Neuronal stem cell (in vitro differentiated cells): ENCODE results near the gene DIABLO.
"Not testable (repeated sequence)": the region's sequence is repeated elsewhere in the genome, so short reads cannot be mapped to it uniquely, and the experiment has no call there.

ENCODE experiments used
- DNase-seq: peaks from one replicate; pipeline ENCODE4 v3.0.0-alpha.2; 2013; ENCODE audit warnings: low spot score
- H2AFZ ChIP-seq: one replicate; pipeline ENCODE4 v1.6.1; 2013; ENCODE audit warnings: mild to moderate bottlenecking, low read length, inconsistent platforms
- H2AK5ac ChIP-seq: 2 replicates; pipeline ENCODE4 v1.6.1; 2013; ENCODE audit warnings: low read depth, mild to moderate bottlenecking, inconsistent platforms, low read length, moderate library complexity, mixed read lengths
- H2BK120ac ChIP-seq: 2 replicates; pipeline ENCODE4 v1.6.1; 2013; ENCODE audit warnings: low read depth, mild to moderate bottlenecking, inconsistent platforms, low read length, moderate library complexity, mixed read lengths
- H2BK12ac ChIP-seq: one replicate; pipeline ENCODE4 v1.6.1; 2013; ENCODE audit warnings: low read length, inconsistent platforms
- H2BK15ac ChIP-seq: 2 replicates; pipeline ENCODE4 v1.6.1; 2013; ENCODE audit warnings: mild to moderate bottlenecking, low read length, inconsistent platforms, mixed read lengths
- H2BK5ac ChIP-seq: one replicate; pipeline ENCODE4 v1.6.1; 2013; ENCODE audit warnings: inconsistent platforms, mild to moderate bottlenecking, low read length, moderate library complexity
- H3K14ac ChIP-seq: one replicate; pipeline ENCODE4 v1.6.1; 2013; ENCODE audit warnings: low read length, inconsistent platforms
- H3K18ac ChIP-seq: 2 replicates; pipeline ENCODE4 v1.6.1; 2013; ENCODE audit warnings: low read length, inconsistent platforms
- H3K23ac ChIP-seq: 2 replicates; pipeline ENCODE4 v1.6.1; 2013; ENCODE audit warnings: low read depth, mild to moderate bottlenecking, mixed read lengths, low read length, inconsistent platforms; ENCODE audit not compliant: poor library complexity
- H3K27ac ChIP-seq: replicated peaks from 3 replicates; pipeline ENCODE4 v1.5.1; 2013; ENCODE audit warnings: low read length, inconsistent platforms
- H3K27me3 ChIP-seq, 3 experiments: 2 replicates each; pipeline ENCODE4 v1.6.1; 2013; ENCODE audit warnings: low read length in 3 of 3, mild to moderate bottlenecking in 2 of 3, inconsistent platforms in 1 of 3, low read depth in 1 of 3, mixed read lengths in 1 of 3, moderate library complexity in 1 of 3; ENCODE audit not compliant: control insufficient read depth in 3 of 3, insufficient read depth in 3 of 3
- H3K36me3 ChIP-seq, 2 donors: replicated peaks in 1 of 2; 2 replicates each; pipeline ENCODE4 v1.6.1; 2013; ENCODE audit warnings: low read length in 2 of 2; ENCODE audit not compliant: control insufficient read depth in 2 of 2, insufficient read depth in 2 of 2
- H3K4ac ChIP-seq: 2 replicates; pipeline ENCODE4 v1.6.1; 2013; ENCODE audit warnings: inconsistent platforms, mild to moderate bottlenecking, low read length, moderate library complexity
- H3K4me1 ChIP-seq, 2 donors: 1 replicate in 1 of 2; 2 replicates in 1 of 2; pipeline ENCODE4 v1.6.1; 2013; ENCODE audit warnings: low read length in 2 of 2, low read depth in 1 of 2; ENCODE audit not compliant: control insufficient read depth in 2 of 2, insufficient read depth in 1 of 2
- H3K4me2 ChIP-seq: one replicate; pipeline ENCODE4 v1.6.1; 2013; ENCODE audit warnings: mild to moderate bottlenecking, low read length, inconsistent platforms; ENCODE audit not compliant: insufficient read depth, poor library complexity, severe bottlenecking
- H3K4me3 ChIP-seq, 2 donors: 2 replicates each; pipeline ENCODE4 v1.5.1; 2013; ENCODE audit warnings: low read length in 2 of 2, mild to moderate bottlenecking in 2 of 2, inconsistent platforms in 1 of 2, moderate library complexity in 1 of 2
- H3K79me1 ChIP-seq: one replicate; pipeline ENCODE4 v1.6.1; 2013; ENCODE audit warnings: low read depth, mild to moderate bottlenecking, inconsistent platforms, low read length, moderate library complexity
- H3K9ac ChIP-seq: one replicate; pipeline ENCODE4 v1.6.1; 2013; ENCODE audit warnings: mild to moderate bottlenecking, low read depth, low read length, inconsistent platforms; ENCODE audit not compliant: poor library complexity
- H3K9me3 ChIP-seq, 2 donors: replicated peaks in 1 of 2; 2 replicates each; pipeline versions ENCODE3 to v1.6.1; 2013; ENCODE audit warnings: low read length in 2 of 2, mild to moderate bottlenecking in 2 of 2, inconsistent platforms in 1 of 2, low read depth in 1 of 2, mixed read lengths in 1 of 2, moderate library complexity in 1 of 2; ENCODE audit not compliant: control insufficient read depth in 2 of 2, insufficient read depth in 1 of 2
- H4K8ac ChIP-seq: one replicate; pipeline ENCODE4 v1.6.1; 2013; ENCODE audit warnings: low read depth, mild to moderate bottlenecking, inconsistent platforms, low read length, moderate library complexity
- H4K91ac ChIP-seq: one replicate; pipeline ENCODE4 v1.6.1; 2013; ENCODE audit warnings: low read length, low read depth, mild to moderate bottlenecking, inconsistent platforms; ENCODE audit not compliant: poor library complexity
- WGBS, 2 donors: extraction: QIAGEN DNeasy Blood & Tissue Kit; methylation state at CpG; one replicate each; pipeline ENCODE4 v1.1.7; 2013; ENCODE audit warnings: missing lambda C conversion rate in 2 of 2, mixed read lengths in 1 of 2; ENCODE audit not compliant: insufficient read length in 2 of 2, insufficient replicate concordance in 1 of 2; ENCODE audit errors: extremely low coverage in 2 of 2; 5-methylcytosine and 5-hydroxymethylcytosine counted together

The DIABLO gene

GRCh38 chr12:122182887-122183587, 42.8 kb downstream of the DIABLO start, which contains the start of gene LRRC43:
TSS of gene LRRC43 (plus strand) at chr12:122183123. CDS start at chr12:122183145, 22 bp downstream.
- Histone ChIP-seq H3K79me1 (no peaks in the 10 kb centered on the region), H3K4me1 (peaks cover 0 to 2% of the 10 kb centered on the region in 2 donors), H3K14ac (peak within 1 kb of the TSS; percentile 38), H3K27ac (no peak within 1 kb of the TSS), H2BK12ac (peak within 1 kb of the TSS; percentile 86), H4K8ac (peak within 1 kb of the TSS; percentile 1), H3K27me3 (peaks cover 0 to 31% (median 10%) of the 10 kb centered on the region in 3 experiments), H2BK5ac (no peak within 1 kb of the TSS), H3K4ac (no peak within 1 kb of the TSS), H2AK5ac (no peak within 1 kb of the TSS), H2BK120ac (no peak within 1 kb of the TSS), H4K91ac (no peak within 1 kb of the TSS), H2AFZ (peak within 1 kb of the TSS; percentile 96), H3K36me3 (no peaks in the 10 kb centered on the region), H3K9ac (peak within 1 kb of the TSS; percentile 84), H3K4me3 (peak within 1 kb of the TSS; percentile 45 to 87), H3K4me2 (peak within 1 kb of the TSS; percentile 69), H3K23ac (no peak within 1 kb of the TSS), H2BK15ac (peak within 1 kb of the TSS; percentile 67), H3K9me3 (no peaks in the 10 kb centered on the region), H3K18ac (peak within 1 kb of the TSS; percentile 91)
- DNase-seq = peak; percentile 51
- no CpG with 5 or more reads among the region's 63 CpGs for WGBS, 2 donors

- H3K9ac ChIP-seq, H4K8ac ChIP-seq, H3K4me1 ChIP-seq, H3K18ac ChIP-seq, H3K14ac ChIP-seq, H3K4me2 ChIP-seq, H2AFZ ChIP-seq, H3K9me3 ChIP-seq, H3K4me3 ChIP-seq, H2BK15ac ChIP-seq, H2BK12ac ChIP-seq, H2BK5ac ChIP-seq, DNase-seq, H3K36me3 ChIP-seq, H3K23ac ChIP-seq, H3K4ac ChIP-seq, H2AK5ac ChIP-seq, H4K91ac ChIP-seq, H3K79me1 ChIP-seq, H3K27ac ChIP-seq, H2BK120ac ChIP-seq: not testable (repeated sequence)
- no CpG with 5 or more reads among the region's 4 CpGs for WGBS, 2 donors
- peaks cover 0 to 10% (median 0%) of the 10 kb centered on the region in 3 experiments for H3K27me3 ChIP-seq
Observed at GRCh38 chr12:122176473-122176872, 49.4 kb downstream of the DIABLO start.

- DNase-seq = no peak
- no CpG with 5 or more reads among the region's 17 CpGs for WGBS, 2 donors
- Histone ChIP-seq H3K36me3 (no peaks in the 10 kb centered on the region), H2BK5ac (no peak within 1 kb of the TSS), H2AFZ (peak within 1 kb of the TSS; percentile 22), H3K9me3 (no peaks in the 10 kb centered on the region), H2BK12ac (no peak within 1 kb of the TSS), H3K27me3 (peaks cover 0 to 10% (median 0%) of the 10 kb centered on the region in 3 experiments), H3K4me2 (no peak within 1 kb of the TSS), H2AK5ac (no peak within 1 kb of the TSS), H3K18ac (no peak within 1 kb of the TSS), H3K23ac (no peak within 1 kb of the TSS), H3K4me1 (no peaks in the 10 kb centered on the region), H4K91ac (no peak within 1 kb of the TSS), H3K4me3 (no peak within 1 kb of the TSS), H3K4ac (no peak within 1 kb of the TSS), H3K14ac (no peak within 1 kb of the TSS), H4K8ac (no peak within 1 kb of the TSS), H3K27ac (no peak within 1 kb of the TSS), H3K79me1 (no peaks in the 10 kb centered on the region), H2BK120ac (no peak within 1 kb of the TSS), H3K9ac (no peak within 1 kb of the TSS), H2BK15ac (no peak within 1 kb of the TSS)
Observed at GRCh38 chr12:122174155-122174845, 51.6 kb downstream of the DIABLO start, which contains the start of gene IL31. TSS of gene IL31 (minus strand) at chr12:122174221. CDS start at chr12:122174172, 49 bp downstream.
